ENCODE results near the gene SPINK1.
A peak's percentile ranks its signal among the peaks of the same experiment; 100 is the strongest.

Gene SPINK1

GRCh38 chr5:147859962-147860640 is 28.6 kb upstream of the SPINK1 start:
- no peak overlapping the region for H3K27ac ChIP-seq (ENCODE audit: low read depth, low read length)
- no peaks in the 10 kb centered on the region for H3K79me2 ChIP-seq (ENCODE audit: control insufficient read depth, low read length)
- no peaks in the 10 kb centered on the region for H4K20me1 ChIP-seq (ENCODE audit: control insufficient read depth, insufficient read depth, low read depth, low read length)
- no peak overlapping the region for H3K4me2 ChIP-seq (ENCODE audit: low read length)
- no peaks in the 10 kb centered on the region for H3K4me1 ChIP-seq (ENCODE audit: control insufficient read depth, low read length)
- no peaks in the 10 kb centered on the region for H3K36me3 ChIP-seq (ENCODE audit: control insufficient read depth, low read length)
- H3F3A ChIP-seq (ENCODE audit: control insufficient read depth, insufficient read depth): no peaks in the 10 kb centered on the region
- no peaks in the 10 kb centered on the region for H3K9me2 ChIP-seq (replicated peaks; ENCODE audit: control insufficient read depth, low read length)
- H3K9me3 ChIP-seq (ENCODE audit: control insufficient read depth, insufficient read depth, low read length): no peaks in the 10 kb centered on the region
- no peak overlapping the region for H3K4me3 ChIP-seq (ENCODE audit: low read length)
- no peak for TF ChIP-seq CTCF (IDR thresholded peaks at IDR 0.05; ENCODE audit: low read depth, low read length, poor library complexity, severe bottlenecking)
- TF ChIP-seq EZH2phosphoT487 (IDR thresholded peaks at IDR 0.05; ENCODE audit: borderline replicate concordance, low read length): no peak
- peaks cover 15% of the 10 kb centered on the region for H3K27me3 ChIP-seq (ENCODE audit: control insufficient read depth, low read length)

- H3K4me1 ChIP-seq (ENCODE audit: control insufficient read depth, low read length): no peaks in the 10 kb centered on the region
- no peak overlapping the region for H3K27ac ChIP-seq (ENCODE audit: low read depth, low read length)
- H3K36me3 ChIP-seq (ENCODE audit: control insufficient read depth, low read length): no peaks in the 10 kb centered on the region
- H3K9me3 ChIP-seq (ENCODE audit: control insufficient read depth, insufficient read depth, low read length): no peaks in the 10 kb centered on the region
- TF ChIP-seq CTCF (IDR thresholded peaks at IDR 0.05; ENCODE audit: low read depth, low read length, poor library complexity, severe bottlenecking) (no peak), EZH2phosphoT487 (IDR thresholded peaks at IDR 0.05; ENCODE audit: borderline replicate concordance, low read length) (no peak)
- no peak overlapping the region for H3K4me3 ChIP-seq (ENCODE audit: low read length)
- no peaks in the 10 kb centered on the region for H3F3A ChIP-seq (ENCODE audit: control insufficient read depth, insufficient read depth)
- no peaks in the 10 kb centered on the region for H4K20me1 ChIP-seq (ENCODE audit: control insufficient read depth, insufficient read depth, low read depth, low read length)
- no peak overlapping the region for H3K4me2 ChIP-seq (ENCODE audit: low read length)
- peaks cover 22% of the 10 kb centered on the region for H3K27me3 ChIP-seq (ENCODE audit: control insufficient read depth, low read length)
- no peaks in the 10 kb centered on the region for H3K79me2 ChIP-seq (ENCODE audit: control insufficient read depth, low read length)
- no peaks in the 10 kb centered on the region for H3K9me2 ChIP-seq (replicated peaks; ENCODE audit: control insufficient read depth, low read length)
These were observed 27.1 kb upstream of the SPINK1 start for GRCh38 chr5:147858565-147858964.

GRCh38 chr5:147857302-147858129 is 26.0 kb upstream of the SPINK1 start:
- Histone ChIP-seq H3K79me2 (ENCODE audit: control insufficient read depth, low read length) (no peaks in the 10 kb centered on the region), H3K4me3 (ENCODE audit: low read length) (no peak overlapping the region), H3K36me3 (ENCODE audit: control insufficient read depth, low read length) (no peaks in the 10 kb centered on the region), H3F3A (ENCODE audit: control insufficient read depth, insufficient read depth) (no peaks in the 10 kb centered on the region), H4K20me1 (ENCODE audit: control insufficient read depth, insufficient read depth, low read depth, low read length) (no peaks in the 10 kb centered on the region; the same call in 1 of the 2 replicates), H3K4me2 (ENCODE audit: low read length) (no peak overlapping the region), H3K9me3 (ENCODE audit: control insufficient read depth, insufficient read depth, low read length) (no peaks in the 10 kb centered on the region), H3K9me2 (replicated peaks; ENCODE audit: control insufficient read depth, low read length) (no peaks in the 10 kb centered on the region), H3K4me1 (ENCODE audit: control insufficient read depth, low read length) (no peaks in the 10 kb centered on the region), H3K27me3 (ENCODE audit: control insufficient read depth, low read length) (peaks cover 25% of the 10 kb centered on the region), H3K27ac (ENCODE audit: low read depth, low read length) (no peak overlapping the region)
- TF ChIP-seq CTCF (IDR thresholded peaks at IDR 0.05; ENCODE audit: low read depth, low read length, poor library complexity, severe bottlenecking) (peak; percentile 86), EZH2phosphoT487 (IDR thresholded peaks at IDR 0.05; ENCODE audit: borderline replicate concordance, low read length) (no peak)
